Adipose tissue (tissue), 3 donors: ENCODE measurements around the gene EXOSC2. TPM values are rescaled to one million over a fixed set of nuclear protein-coding genes. Genes with fewer than 3 reads are reported as not detected.

Experiments
- H3K27ac ChIP-seq: one replicate; pipeline ENCODE4 v1.5.1; 2013; ENCODE audit warnings: low read depth, low read length
- WGBS, 3 donors: extraction: QIAGEN DNeasy Blood & Tissue Kit; methylation state at CpG; one replicate each; pipeline ENCODE4 v1.1.7; 2013; 5-methylcytosine and 5-hydroxymethylcytosine counted together
- polyA plus RNA-seq, 3 donors: library from polyadenylated mRNA; stranded (reverse); fragments of 200-250 nt; gene quantifications; one replicate each; pipeline ENCODE4 v1.2.3, GENCODE V29; 2013
- donor health status: healthy with polysubstance abuse.
- donor health status: Bipolar disorder and iron deficiency.
- donor health status: healthy.

The EXOSC2 gene
- polyA plus RNA-seq, 3 donors, result 9.6 to 19.6 (median 18.6) TPM

- WGBS, 3 donors, result 78 to 87% (median 86%) methylated on average over 5 of the region's 5 CpGs
- H3K27ac ChIP-seq, result no peak overlapping the region
These were observed 5.5 kb upstream of the EXOSC2 start for GRCh38 chr9:130688072-130688471.

- H3K27ac ChIP-seq, result no peak overlapping the region
- 39 to 45% (median 41%) methylated on average over 1 of the region's 1 CpG for WGBS, 3 donors
These were observed 4.0 kb upstream of the EXOSC2 start for GRCh38 chr9:130689572-130689936.

GRCh38 chr9:130689937-130690700 lies 3.5 kb upstream of the EXOSC2 start:
- 53 to 62% (median 58%) methylated on average over 15 of the region's 15 CpGs for WGBS, 3 donors
- no peak overlapping the region for H3K27ac ChIP-seq

GRCh38 chr9:130692321-130692720 lies 1.3 kb upstream of the EXOSC2 start:
- H3K27ac ChIP-seq, result no peak overlapping the region
- WGBS, 3 donors, result 39 to 56% (median 56%) methylated on average over 25 of the region's 25 CpGs

GRCh38 chr9:130693101-130693425 lies 517 bp upstream of the EXOSC2 start:
- no peak overlapping the region for H3K27ac ChIP-seq
- 5 to 7% (median 7%) methylated on average over 8 of the region's 8 CpGs for WGBS, 3 donors

- 1 to 2% (median 1%) methylated on average over 8 of the region's 8 CpGs for WGBS, 3 donors
- H3K27ac ChIP-seq, result no peak overlapping the region
These were observed 625 bp downstream of the EXOSC2 start for GRCh38 chr9:130694205-130694604.

GRCh38 chr9:130696139-130696650 lies 2.6 kb downstream of the EXOSC2 start:
- H3K27ac ChIP-seq, result no peak overlapping the region
- 89 to 91% (median 89%) methylated on average over 4 of the region's 4 CpGs for WGBS, 3 donors

GRCh38 chr9:130696996-130697395 lies 3.4 kb downstream of the EXOSC2 start:
- H3K27ac ChIP-seq, result no peak overlapping the region

GRCh38 chr9:130698514-130698913 lies 4.9 kb downstream of the EXOSC2 start:
- WGBS, 3 donors, result 36 to 89% (median 88%) methylated on average over 3 of the region's 3 CpGs
- H3K27ac ChIP-seq, result no peak overlapping the region

More at GRCh38 chr9:130696996-130697395, 3.4 kb downstream of the EXOSC2 start:
- 84 to 95% (median 84%) methylated on average over 8 of the region's 8 CpGs for WGBS, 3 donors

- no peak overlapping the region for H3K27ac ChIP-seq
- WGBS, 3 donors, result 78 to 88% (median 87%) methylated on average over 2 of the region's 2 CpGs
These were observed 5.5 kb downstream of the EXOSC2 start for GRCh38 chr9:130699047-130699446.

GRCh38 chr9:130701059-130702022 lies 7.8 kb downstream of the EXOSC2 start:
- 59 to 67% (median 60%) methylated on average over 13 of the region's 13 CpGs for WGBS, 3 donors
- H3K27ac ChIP-seq, result no peak overlapping the region

- WGBS, 3 donors, result 77 to 83% (median 77%) methylated on average over 7 of the region's 7 CpGs
- H3K27ac ChIP-seq, result no peak overlapping the region
These were observed 9.9 kb downstream of the EXOSC2 start for GRCh38 chr9:130703501-130703900.

- WGBS, 3 donors, result 43 to 53% (median 45%) methylated on average over 9 of the region's 9 CpGs
- H3K27ac ChIP-seq, result no peak overlapping the region
These were observed 13.8 kb downstream of the EXOSC2 start for GRCh38 chr9:130707225-130707976.

GRCh38 chr9:130710822-130711352 lies 17.3 kb downstream of the EXOSC2 start:
- WGBS, 3 donors, result 78 to 89% (median 88%) methylated on average over 8 of the region's 8 CpGs
- H3K27ac ChIP-seq, result no peak overlapping the region

GRCh38 chr9:130711469-130711868 lies 17.9 kb downstream of the EXOSC2 start:
- no peak overlapping the region for H3K27ac ChIP-seq
- 75 to 89% (median 88%) methylated on average over 8 of the region's 8 CpGs for WGBS, 3 donors

- WGBS, 3 donors, result 0 to 1% (median 0%) methylated on average over 55 to 68 of the region's 68 CpGs
- H3K27ac ChIP-seq, result peak overlapping the region; percentile 99
These were observed 19.1 kb downstream of the EXOSC2 start for GRCh38 chr9:130712564-130713285.

- 0 to 1% (median 0%) methylated on average over 26 to 37 of the region's 37 CpGs for WGBS, 3 donors
These were observed 19.8 kb downstream of the EXOSC2 start for GRCh38 chr9:130713286-130713960.

More at GRCh38 chr9:130713286-130713960, 19.8 kb downstream of the EXOSC2 start:
- peak overlapping the region; percentile 99 for H3K27ac ChIP-seq
